ENCODE data around the gene YY1AP1.
"Not testable (repeated sequence)": the region's sequence is repeated elsewhere in the genome, so short reads cannot be mapped to it uniquely, and the experiment has no call there.

YY1AP1 gene

GRCh38 chr1:155695608-155696007 is 7.0 kb upstream of the YY1AP1 start:
- DNase-seq (ENCODE audit: low spot score): no peak

DNA sequence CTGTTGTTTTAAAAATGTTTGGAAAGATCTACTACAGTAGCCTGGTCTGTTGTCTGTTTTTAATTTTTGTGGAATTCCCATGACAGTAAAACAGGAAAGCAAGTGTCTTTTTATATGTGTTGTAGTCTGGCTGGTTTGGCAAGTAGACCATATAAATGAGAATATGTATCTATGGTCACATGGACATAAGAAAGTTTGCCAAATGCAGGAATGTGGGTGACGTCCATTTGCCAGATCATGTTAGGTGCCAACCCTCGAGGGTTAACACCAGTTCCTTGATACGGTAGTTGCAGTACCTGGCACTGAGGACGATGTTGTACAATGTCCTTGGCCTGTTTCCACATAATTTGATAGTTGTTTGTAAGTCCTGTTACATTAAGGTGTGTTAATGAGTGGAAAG is 6.5 kb upstream of the YY1AP1 start:
- no peak for DNase-seq (ENCODE audit: low spot score)

GRCh38 chr1:155694167-155694566 is 5.6 kb upstream of the YY1AP1 start:
- DNase-seq (ENCODE audit: low spot score): no peak

GRCh38 chr1:155691992-155692528 is 3.5 kb upstream of the YY1AP1 start:
- DNase-seq (ENCODE audit: low spot score): no peak

DNA sequence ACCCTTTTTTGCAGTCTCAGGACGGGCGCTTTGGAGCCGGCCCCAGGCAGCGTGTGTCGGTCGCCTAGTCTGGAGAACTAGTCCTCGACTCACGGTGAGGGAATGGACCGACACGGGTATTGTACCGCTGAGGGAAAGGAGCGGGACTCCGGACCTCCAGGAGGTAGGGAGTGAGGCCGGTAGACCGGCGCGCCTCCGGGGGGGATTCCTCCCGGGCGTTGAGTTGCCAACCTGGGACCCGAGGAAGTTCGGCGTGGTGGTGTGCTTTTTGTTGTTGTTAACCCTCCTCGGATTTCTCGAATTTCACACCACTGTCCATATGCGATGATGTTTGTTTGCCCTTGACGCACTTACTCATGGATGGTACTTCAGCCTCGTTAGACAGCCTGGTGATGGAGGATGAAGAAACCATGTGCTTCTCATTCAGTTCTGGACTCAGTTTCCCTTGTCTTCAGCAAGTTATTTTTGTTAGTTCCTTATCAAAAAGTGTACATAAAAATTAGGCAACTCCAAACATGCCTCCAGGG is 570 bp upstream of the YY1AP1 start, which contains the start of gene DAP3:
DAP3 (plus strand) TSS at position 11 of the 527 bp plus-strand sequence. CDS start 20,689 bp downstream, outside the sequence.
- peak; percentile 87 for DNase-seq (ENCODE audit: low spot score)

GRCh38 chr1:155687705-155688323 is 760 bp downstream of the YY1AP1 start:
- DNase-seq (ENCODE audit: low spot score): not testable (repeated sequence)

DNA sequence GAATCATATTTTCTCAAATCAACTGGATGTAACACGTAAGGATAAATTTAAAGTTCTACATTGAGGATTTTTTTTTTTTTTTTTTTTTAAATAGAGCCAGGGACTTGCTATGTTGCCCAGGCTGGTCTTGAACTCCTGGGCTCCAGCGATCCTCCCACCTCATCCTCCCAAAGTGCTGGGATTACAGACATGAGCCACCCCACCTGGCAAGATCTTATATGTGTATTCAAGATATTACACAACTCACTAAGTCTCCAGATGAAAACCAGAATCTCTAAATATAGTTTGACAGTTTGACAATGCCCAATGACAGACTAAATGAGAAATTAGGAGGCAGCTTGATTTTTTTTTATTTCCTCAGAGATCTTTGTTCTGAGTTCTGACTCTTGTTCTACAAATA is 6.8 kb downstream of the YY1AP1 start:
- no peak for DNase-seq (ENCODE audit: low spot score)

DNA sequence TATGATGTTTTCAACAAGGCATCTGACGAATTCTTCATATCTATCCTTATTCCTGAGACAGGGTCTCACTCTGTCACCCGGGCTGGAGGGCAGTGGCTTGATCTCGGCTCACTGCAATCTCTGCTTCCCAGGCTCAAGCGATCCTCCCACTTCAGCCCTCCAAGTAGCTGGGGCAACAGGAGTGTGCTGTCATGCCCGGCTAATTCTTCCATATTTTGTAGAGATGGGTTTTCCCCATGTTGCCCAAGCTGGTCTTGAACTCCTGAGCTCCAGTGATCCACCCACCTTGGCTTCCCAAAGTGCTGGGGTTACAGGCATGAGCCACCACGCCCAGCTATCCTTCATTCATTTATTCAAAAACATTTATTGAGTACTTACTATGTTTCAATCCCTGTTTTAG is 8.0 kb downstream of the YY1AP1 start:
- no peak for DNase-seq (ENCODE audit: low spot score)

- DNase-seq (ENCODE audit: low spot score): not testable (repeated sequence)
Observed at GRCh38 chr1:155678992-155679391, 9.6 kb downstream of the YY1AP1 start.

GRCh38 chr1:155678027-155678426 is 10.5 kb downstream of the YY1AP1 start:
- DNase-seq (ENCODE audit: low spot score): no peak

- no peak for DNase-seq (ENCODE audit: low spot score)
Observed at GRCh38 chr1:155673003-155673402, 15.6 kb downstream of the YY1AP1 start.

GRCh38 chr1:155671750-155672149 is 16.8 kb downstream of the YY1AP1 start:
- no peak for DNase-seq (ENCODE audit: low spot score)

DNA sequence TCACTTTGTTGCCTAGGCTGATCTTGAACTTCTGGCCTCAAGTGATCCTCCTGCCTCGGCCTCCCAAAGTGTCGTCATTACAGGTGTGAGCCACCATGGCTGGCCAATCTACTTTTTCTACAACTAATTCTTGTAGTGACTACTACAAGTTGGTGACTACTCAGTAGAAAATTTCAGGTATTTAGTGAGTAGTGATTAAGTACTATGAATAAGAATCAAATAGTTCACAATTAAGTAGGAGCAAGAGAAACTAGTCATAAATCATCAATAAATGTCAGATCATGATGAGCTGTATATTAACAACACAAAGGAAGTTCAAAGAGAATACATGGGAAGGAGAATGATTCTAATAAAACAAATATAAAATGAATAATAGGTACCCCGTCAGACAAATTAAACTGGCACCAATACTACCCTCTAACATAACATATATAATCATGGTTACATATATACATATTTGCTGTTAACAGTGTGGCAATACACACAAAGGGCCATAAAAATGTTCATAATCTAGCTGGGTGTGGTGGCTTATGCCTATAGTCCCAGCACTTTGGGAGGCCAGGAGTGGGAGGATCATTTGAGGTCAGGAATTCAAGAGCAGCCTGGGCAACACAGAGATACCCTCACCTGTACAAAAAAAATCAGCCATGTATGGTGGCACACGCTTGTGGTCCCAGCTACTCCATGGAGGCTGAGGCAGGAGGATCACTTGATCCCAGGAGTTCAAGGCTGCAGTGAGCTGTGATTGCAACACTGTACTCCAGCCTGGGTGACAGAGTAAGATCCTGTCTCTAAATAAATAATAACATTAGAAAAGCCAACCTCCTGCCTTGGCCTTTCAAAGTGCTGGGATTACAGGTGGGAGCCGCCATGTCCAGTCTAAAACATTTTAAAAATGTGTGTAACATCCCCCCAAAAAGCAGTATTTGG is 19.1 kb downstream of the YY1AP1 start:
- no peak for DNase-seq (ENCODE audit: low spot score)

- DNase-seq (ENCODE audit: low spot score): not testable (repeated sequence)
Observed at GRCh38 chr1:155661239-155661638, 27.3 kb downstream of the YY1AP1 start.

DNA sequence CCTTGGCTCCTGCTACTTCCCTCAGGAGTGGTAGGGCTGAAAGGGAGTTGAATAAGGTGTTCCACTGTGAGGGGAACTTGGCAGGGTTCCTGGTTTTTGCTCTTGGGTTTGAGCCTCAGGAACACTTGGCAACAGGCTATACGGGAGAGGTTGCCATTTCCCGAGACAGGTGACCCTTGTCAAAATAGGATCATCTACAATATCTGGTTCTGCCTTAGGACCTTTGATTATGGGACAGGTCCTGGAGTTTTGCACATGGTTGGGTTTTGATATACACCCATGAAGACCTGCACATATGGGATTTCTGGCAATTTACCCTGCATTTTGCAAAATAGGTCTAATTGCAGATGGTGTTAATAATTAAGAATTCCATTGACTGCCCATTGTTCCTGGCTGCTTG is 31.1 kb downstream of the YY1AP1 start:
- no peak for DNase-seq (ENCODE audit: low spot score)

DNA sequence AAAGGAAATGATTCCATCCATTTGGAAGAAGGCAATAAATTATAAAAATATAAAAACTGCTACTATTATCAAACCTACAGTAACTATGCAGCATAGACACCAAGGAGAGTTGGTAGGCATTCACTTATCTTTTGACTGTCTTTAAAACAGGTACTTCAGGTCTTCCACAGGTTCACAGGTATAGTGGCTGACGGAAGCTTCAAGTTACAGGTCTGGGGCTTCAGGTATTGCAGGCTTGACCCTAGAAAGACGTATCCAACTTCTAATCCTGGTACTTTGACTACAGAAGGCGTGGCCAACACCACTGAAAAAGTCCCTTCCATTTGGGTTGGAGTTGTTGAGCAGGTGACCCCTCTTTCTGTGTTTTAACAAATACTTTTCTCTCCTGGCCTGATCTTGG is 35.6 kb downstream of the YY1AP1 start:
- DNase-seq (ENCODE audit: low spot score): no peak

DNA sequence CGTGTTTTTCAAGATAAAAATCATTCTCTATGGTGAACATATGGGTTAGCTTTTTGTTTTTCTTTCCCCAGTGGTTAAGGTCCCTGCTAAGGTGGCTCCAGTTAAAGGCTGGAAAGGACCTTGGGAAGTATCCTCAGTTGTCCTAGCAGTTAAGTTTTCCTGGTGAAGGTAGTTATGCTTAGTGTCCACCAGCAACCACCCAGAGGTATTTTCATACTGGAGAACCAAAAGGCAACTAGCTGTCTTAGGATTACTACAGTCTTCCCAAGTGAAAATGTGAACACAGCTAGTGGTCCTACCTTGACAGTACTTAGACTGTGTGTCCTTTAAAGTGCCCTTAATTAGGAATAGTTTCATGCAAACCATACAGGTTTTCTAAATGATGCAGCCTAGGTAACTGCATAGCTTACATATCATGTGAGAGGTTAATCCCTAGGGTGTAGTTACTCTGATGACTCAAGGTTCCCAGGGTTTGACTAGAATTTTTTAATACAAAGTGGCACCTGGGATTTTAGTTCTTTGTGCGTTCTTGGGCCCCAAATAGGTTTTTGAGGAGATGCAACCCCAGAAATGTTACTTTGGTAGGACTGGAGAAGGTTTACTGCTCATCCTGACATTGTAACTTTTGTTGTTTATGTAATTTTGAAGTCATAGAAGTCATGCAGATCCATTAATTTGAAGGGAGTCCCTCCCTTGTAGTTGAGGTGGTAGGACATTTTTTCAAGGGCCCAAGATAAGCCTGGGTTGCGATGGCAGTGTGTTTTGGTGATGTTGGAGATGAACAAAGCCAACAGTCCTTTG is 36.5 kb downstream of the YY1AP1 start:
- no peak for DNase-seq (ENCODE audit: low spot score)

DNA sequence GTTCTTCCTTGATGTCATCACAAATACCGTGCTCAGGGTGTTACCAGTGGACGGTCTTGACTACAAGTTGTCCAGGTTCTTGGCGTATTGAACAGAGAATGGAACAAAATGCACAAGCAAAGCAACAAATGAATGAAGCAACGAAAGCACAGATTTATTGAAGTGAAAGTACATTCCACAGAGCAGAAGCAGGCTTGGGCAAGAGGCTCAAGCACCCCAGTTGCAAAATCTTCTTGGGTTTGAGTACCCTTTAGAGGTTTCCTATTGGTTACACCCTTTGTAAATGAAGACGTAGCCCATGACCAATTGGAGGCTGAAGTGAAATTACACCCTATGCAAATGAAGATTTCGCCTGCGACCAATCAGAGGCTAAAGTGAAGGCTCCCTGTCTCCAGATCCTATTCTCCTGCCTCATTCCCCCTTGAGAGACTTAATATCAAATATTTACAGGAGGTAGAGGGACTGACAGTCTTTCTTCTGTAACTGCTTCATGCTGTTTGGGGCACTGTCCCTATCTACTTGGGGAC is 38.3 kb downstream of the YY1AP1 start:
- no peak for DNase-seq (ENCODE audit: low spot score)

DNA sequence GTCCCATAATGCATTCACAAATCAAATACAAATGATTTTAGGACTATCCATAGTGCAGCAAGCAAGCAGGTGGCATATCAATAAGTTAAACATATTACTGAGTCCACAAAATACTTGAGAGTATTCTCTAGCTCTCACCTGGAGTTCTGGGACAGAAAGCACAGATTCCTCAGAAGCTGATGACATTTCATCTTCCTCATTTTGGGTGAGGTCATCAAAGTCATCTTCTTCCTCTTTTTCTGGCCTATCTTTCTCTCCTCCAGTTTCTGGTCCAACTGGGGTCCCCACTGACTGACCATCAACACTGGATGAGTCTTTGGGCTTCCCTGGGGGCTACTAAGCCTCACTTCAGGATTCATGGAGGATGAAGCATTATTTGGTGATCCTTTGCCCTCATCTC is 38.9 kb downstream of the YY1AP1 start:
- no peak for DNase-seq (ENCODE audit: low spot score)

DNA sequence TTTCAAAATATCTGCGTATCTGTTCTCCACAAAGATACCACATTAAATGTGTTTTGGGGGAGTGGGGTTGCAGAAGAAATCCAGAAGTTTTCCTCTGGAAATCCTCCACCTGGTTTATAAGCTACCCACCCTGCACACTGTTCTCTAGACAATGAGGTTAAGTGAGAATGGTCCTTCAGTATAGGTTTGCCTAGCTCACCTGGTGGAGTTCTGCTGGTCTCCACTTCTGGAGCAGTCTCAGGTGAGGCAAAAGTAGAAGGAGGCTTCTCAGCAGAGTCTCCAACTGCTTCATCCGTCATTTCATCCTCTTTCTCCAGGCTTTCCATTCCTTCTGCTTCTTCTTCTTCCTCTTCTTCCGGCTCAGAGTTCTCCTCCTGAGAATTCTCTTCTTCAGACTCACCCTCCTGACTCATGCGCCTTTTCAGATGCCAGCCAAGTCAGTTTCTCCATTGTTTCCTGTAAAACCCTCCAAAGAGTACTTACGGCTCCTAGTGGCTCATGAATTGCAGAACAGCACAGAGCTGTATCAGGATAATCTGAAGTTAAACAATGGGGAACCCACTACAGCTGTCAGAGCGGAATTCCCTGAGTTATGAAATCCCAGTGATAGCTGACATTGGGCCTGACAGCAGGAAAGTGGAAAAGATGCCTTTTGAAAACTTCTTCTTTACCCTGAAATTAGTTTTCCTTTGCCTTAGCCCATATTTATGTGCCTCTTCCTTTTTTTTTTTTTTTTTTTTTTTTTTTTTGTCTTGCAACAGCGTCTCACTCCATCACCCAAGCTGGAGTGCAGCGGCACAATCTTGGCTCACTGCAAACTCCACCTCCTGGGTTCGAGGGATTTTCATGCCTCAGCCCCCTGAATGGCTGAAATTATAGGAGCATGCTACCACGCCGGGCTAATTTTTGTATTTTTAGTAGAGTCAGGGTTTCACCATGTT is 40.1 kb downstream of the YY1AP1 start:
- DNase-seq (ENCODE audit: low spot score): peak; percentile 77

GRCh38 chr1:155646307-155646706 is 42.3 kb downstream of the YY1AP1 start:
- no peak for DNase-seq (ENCODE audit: low spot score)
